ENCODE results near the gene GSTCD.

GRCh38 chr4:105837037-105837436, 128.5 kb downstream of the GSTCD start:
- TF ChIP-seq ARNT (IDR thresholded peaks at IDR 0.05) (no peak), CTCF (IDR thresholded peaks at IDR 0.05 in 2 of 3, conservative IDR thresholded peaks at IDR 0.05 in 1 of 3; ENCODE audit: insufficient read depth in 2 of 3, low read depth in 1 of 3, low read length in 3 of 3) (no peak), PHB (CRISPR knock-in tag; IDR thresholded peaks at IDR 0.05) (no peak), PHF8 (IDR thresholded peaks at IDR 0.05; ENCODE audit: borderline replicate concordance, low read length) (no peak), ATF1 (CRISPR knock-in tag; IDR thresholded peaks at IDR 0.05) (no peak), ATF1 (tag; IDR thresholded peaks at IDR 0.05) (no peak), TCF7 (IDR thresholded peaks at IDR 0.05; ENCODE audit: borderline replicate concordance) (no peak), TAF7 (tag; IDR thresholded peaks at IDR 0.05) (no peak), ZSCAN32 (CRISPR knock-in tag; IDR thresholded peaks at IDR 0.05) (no peak)
- TF ChIP-seq, protein P1, sequence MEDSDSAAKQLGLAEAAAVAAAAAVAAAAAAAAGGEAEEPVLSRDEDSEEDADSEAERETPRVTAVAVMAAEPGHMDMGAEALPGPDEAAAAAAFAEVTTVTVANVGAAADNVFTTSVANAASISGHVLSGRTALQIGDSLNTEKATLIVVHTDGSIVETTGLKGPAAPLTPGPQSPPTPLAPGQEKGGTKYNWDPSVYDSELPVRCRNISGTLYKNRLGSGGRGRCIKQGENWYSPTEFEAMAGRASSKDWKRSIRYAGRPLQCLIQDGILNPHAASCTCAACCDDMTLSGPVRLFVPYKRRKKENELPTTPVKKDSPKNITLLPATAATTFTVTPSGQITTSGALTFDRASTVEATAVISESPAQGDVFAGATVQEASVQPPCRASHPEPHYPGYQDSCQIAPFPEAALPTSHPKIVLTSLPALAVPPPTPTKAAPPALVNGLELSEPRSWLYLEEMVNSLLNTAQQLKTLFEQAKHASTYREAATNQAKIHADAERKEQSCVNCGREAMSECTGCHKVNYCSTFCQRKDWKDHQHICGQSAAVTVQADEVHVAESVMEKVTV (CRISPR knock-in tag; IDR thresholded peaks at IDR 0.05): no peak
